GM21423 (cell line): ENCODE results near the gene GIMAP8.

Experiments
- ATAC-seq: cut with Tn5 transposase; IDR thresholded peaks from one replicate; pipeline ENCODE4 v1.9.1; 2021; ENCODE audit warnings: mild to moderate bottlenecking, moderate library complexity; ENCODE audit not compliant: unreplicated experiment

GIMAP8 gene

DNA sequence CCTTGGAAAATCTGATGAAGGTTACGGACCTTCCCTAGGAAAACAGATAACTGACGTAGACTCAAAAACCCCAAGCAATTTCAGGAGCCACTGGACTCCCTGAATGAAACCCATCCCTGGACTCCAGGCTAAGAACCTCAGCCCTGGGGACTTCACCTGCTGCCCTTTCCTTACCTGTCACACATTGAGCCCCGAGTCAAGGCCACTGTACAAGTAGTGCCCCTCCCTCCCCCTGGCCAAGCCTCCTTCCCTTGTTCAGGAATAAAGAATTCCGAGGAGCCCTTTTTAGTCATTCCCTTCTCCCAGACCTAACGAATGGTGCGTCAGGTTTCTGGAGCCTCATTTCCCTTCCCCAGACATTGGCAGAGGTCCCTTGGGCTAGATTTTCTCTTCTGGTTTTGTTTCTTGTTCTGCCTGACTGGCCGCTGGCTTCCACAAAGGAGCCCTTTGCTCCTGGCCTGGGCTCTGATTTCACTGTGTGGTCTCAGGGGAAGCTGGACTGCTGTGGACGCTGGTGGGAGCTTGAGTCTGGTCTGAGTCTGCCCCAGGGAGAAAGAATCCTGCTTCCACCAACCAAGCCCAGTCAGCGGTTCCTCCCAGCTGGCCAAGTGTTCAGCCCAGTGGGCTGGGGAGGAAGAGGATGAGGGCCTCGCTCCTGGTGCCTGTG is 39.6 kb upstream of the GIMAP8 start:
- no peak for ATAC-seq

DNA sequence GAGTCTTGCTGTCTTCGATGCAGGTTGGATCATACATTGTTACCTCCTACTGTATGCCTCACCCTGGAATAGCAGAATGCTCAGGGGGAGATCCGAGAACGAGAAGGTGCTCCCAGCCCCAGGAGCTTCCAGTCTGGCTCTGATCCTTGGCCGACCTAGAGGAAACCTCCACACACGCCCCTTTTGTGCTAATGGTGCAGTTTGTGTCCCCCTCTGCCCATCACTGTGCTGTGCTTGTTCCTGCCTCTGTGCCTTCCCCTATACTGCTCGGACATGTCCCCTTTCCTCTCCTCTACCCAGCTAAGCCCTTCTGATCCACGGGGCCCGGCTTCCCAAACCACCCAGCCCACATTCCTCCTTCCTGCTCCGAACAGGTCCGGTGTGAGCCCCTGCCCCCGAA is 38.8 kb upstream of the GIMAP8 start:
- ATAC-seq = no peak

DNA sequence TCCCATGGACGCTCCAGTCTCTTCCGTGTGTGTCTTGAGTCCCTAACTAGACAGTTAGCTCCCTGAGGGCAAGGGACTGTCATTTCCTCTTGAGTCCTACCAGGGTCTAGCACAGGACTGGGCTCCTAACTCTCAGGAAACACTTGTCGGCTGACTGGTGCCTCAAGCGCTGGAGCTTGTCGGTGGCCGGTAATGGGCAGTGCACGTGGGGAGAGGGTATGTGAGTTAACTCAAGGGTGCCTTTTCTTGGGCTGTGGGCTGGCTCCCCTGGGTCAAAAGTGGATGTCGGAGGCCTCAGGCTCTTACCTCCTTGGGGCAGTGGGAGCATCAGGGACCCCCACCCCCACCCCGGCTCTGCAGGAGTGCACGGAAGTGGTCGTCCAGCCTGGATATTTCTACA is 38.4 kb upstream of the GIMAP8 start:
- ATAC-seq = no peak

DNA sequence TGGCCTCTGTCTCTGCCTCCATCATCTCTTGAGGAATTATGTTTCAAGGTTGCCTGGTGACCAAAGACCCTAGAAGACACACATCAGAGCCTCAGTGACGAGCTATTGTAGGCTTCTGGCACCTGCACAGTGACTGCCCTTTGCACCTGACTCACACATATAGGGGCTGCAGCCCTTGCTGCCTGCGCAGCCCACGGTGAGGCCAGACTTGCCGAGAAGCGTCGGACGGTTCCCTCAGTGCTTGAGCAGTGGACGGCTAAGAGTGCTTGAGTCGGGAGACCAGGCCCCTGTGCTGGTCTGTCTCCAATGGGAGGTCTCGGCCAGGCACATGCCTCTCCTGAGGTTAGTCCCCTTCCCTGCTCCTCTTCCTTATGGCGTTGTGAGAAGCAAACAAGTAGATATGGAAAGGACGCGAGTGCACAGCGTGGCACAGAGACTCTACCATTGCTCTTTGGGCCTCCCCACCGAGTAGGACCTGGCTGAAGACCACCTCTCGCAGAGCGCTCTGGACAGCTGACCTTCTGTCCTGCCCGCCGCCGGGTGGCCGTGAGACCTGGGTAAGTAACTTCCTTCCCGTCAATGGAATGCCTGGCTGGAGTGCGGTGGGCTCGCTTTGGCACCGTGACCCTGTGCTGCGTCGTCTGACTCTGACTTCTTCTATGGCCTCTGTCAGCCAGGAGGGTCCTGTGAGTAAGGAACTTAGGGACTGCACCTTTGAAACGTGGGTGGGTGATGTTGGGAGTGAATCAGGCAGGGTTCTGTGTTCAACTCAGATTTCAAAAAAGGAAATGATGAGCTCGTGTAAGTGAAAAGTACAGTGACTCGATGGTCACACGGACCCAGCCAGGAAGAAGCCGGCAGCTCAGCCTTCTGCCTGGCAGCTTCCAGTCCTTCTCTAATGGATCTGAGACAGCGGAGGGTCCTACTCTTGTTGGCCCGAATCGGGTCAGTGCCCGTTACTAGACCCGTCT is 37.6 kb upstream of the GIMAP8 start:
- no peak for ATAC-seq

DNA sequence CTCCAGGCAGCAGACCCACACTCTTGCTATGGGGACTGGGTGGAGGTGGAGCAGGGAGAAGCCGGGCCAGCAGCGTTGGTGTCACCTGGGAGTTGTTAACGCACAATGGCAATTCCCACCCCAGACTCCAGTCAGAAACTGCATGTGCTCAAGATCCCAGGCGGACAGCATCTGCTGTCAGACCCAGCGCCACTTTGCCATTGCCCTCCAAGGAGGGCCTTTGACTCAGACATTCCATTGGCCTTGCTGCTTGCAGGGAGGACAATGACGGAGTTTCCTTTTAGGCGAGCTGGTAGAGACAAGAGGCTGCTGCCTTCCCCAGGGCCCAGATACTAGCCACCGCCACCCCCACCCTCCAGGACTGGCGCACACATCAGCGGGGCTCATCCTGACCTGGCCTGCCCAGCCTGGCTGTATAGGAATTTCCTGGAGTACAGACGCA is 36.8 kb upstream of the GIMAP8 start:
- no peak for ATAC-seq

DNA sequence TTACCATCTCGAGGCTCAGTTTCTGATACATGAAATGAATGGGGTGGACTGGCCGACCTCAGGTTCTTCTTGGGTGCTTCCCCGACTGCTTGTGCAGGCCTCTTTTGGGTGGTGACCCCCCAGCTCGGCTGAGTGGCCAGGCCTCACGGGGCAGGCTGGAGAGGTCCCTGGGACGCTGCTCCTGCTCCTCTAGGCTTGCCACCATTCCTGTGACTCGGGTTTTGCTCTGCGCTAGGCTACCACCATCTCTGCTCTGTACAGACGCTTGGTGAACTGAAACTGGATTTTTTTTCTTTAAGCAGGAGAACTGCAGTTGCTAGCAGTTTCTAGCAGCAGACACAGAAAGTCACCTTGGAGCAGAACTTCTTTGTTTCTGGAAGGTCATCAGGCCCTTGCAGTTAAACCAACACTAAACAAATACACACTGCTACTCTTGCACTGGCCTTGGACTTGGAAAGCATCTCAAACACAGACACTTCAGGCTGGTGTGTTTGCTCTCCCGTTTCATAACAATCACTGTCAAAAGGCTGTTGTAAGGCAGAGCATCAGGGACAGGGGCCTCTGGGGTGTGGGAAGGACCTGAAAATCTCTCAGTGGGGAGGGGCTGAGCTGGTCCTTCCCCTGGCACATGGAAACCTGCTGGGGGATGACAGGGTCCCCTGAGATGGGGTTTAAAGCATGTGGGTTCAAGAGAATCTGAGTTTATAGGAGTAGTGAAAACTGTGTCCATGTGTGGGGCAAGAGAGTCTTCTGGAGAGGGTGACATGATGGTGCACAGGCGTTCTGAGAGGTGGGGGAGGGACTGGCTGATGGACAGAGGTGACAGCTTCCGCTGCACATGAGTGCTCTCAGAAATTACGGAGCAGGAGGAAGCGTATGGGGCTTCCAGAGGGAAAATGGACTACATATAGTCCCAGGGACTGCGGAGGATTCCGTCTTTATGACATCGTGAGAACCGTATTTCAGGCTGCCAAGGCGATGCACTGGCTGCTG is 35.0 kb upstream of the GIMAP8 start:
- no peak for ATAC-seq

DNA sequence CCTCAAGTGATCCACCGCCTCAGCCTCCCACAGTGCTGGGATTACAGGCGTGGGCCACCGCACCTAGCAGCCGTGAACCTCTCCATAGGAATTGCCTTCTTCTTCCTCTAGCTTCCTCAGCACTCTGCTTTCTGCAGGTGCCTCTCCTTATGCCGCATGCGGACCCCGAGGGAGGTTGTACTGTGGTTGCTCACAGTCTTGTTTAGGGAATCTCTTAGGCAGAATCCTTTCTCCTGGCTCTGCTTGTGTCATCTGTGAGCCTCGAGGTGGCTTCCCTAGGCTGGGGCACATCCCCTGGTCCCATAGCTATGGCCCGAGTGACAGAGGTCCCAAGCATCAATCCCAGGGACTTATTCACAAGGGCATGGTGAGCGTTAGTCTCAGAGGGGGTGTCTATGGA is 33.2 kb upstream of the GIMAP8 start:
- no peak for ATAC-seq

DNA sequence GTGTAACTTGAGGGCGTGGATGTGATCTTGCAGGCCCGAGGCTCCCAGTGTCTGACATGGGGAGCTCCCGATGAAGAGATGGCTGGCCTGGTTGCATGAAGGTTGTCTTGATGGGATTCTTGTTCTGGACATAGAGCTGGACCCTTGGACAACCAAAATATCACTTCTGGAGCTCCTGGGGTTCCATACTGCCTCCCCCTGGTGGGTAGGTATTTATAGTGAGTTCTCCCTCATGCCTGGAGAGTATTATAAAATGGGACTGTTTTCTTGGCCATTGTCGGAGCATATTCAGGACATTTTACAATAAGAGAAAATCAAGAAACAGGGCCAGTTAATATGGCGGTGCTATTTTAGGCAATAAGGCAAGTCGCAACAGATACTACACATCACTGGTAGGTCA is 32.6 kb upstream of the GIMAP8 start:
- ATAC-seq = no peak

DNA sequence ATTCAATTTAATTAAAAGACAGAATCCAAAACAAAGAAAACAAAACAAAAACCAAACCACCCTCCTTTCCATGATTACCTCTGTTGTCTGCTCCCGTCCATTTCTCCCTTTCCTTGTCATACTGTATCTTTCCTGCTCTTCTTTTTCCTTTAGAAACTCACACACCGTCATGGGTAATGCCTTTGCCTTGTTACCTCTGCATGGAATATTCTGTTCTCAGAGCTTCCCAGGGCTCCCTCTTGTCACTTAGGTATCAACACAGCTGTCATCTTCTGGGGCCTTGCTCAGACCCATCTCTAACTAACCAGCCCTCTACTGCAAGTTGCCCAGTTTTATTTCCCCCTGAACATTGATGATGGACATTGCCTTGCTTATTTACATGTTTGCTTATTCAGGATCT is 30.2 kb upstream of the GIMAP8 start:
- ATAC-seq = no peak

DNA sequence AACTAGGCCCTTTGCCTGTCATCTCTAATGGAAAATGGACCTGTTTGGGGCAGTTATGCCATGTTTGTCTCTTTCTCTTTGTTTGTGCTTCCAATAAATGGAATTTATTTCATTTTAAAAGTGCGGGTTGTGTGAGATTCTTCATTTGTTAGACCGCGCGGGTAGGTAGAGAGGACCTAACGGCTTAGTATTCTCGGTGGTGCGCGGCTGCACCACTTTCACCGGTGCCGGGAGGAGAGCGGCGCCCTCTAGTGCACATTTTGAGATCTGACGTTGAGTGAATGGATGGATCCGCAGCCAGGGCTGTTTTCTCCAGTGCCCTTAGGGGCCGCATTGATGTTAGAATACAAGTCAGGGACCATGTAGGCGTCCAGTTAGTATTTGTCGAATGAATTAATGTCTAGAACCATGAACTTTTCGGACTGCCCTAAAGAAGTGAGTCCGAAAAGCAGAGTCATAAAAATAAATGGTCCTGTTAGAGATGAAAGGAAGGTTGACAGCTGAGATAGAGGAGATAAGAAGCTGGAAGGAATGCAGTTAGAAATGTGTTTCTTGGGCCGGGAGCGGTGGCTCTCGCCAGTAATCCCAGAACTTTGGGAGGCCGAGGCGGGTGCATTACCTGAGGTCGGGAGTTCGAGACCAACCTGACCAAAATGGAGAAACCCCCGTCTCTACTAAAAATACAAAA is 29.3 kb upstream of the GIMAP8 start:
- ATAC-seq = peak; percentile 90

DNA sequence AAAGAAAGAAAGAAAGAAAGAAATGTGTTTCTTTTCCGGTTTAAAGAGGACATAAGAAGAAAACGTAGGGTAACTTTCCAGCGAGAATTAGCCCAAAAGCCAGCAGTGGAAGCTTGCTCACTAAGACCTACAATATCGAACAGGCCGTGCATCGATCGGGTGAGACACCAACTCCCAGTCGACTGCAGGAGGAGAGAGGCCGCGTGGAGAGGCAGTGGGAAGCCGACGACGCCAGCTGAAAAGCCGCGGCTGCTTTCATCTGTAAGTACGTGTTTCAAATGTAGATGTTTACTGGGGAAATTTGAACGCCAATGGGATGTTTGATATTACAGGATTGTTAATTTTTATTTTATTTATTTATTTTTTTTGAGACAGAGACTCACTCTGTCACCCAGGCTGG is 28.6 kb upstream of the GIMAP8 start:
- ATAC-seq = no peak

DNA sequence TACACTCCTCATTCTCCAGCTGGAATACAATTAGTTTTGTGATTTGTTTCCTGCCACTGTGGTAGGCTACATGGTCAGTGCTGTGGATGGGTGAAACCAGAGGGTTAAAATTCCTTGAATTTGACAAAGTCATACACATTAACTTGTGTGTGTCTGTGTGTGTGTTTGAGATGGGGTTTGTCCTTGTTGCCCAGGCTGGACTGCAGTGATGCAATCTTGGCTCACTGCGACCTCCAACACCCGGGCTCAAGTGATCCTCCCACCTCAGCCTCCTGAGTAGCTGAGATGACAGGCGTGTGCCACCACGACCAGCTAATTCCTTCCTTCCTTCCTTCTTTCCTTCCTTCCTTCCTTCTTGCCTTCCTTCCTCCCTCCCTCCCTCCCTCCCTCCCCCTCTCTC is 24.8 kb upstream of the GIMAP8 start:
- ATAC-seq = no peak

DNA sequence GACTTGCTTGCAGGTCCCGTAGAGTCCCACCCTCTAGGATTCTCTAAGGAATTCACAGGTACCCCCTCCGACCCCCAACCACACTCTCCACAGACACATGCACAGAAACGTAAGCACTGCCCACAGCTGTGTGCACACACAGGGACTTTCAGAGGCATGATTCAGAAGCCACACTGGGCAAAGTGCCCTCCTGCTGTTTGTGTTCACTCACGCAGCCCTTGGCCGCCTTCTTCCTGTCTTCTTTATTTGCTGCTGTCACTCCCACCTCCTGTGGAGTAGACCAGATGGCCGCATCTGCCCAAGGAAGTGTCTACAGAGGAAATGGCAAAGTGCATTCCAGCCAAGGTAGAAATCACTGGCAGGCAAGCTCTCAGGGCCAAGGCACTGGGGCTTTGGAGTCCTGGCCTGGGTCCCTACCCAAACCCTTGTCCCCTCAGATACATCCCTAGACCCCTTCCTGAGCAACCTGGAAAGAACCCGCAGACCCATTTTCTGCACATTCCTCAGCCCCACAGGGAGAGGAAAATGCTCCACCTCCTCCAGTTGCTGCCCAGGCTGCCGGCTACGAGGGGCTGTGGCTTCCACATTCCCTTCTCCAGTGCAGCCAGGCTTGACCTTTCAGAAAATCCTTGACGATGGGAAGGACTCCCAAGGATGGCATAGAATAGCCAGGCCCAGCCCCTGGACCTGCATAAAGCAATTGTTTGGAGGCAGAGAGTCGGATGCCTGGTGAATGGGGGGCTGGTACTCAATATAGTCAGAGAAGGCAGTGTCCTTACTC is 21.6 kb upstream of the GIMAP8 start:
- ATAC-seq = peak; percentile 56

DNA sequence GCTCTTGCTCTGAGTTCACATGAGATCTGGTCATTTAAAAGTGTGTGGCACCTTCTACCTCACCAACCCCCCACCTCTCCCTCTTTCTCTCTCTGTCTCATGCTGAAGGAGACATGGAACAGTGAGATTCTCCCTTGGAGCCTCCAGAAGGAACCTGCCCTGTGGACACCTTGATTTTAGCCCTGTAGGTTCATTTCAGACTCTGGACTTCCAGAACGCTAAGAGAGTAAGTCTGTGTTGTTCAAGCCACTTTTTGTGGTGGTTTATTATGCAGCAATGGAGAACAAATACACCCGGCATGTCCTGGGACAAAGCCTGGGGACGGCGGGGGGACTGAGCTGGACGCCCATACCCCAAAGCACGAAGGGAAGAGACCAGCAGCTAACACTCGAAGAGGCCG is 20.7 kb upstream of the GIMAP8 start:
- no peak for ATAC-seq

DNA sequence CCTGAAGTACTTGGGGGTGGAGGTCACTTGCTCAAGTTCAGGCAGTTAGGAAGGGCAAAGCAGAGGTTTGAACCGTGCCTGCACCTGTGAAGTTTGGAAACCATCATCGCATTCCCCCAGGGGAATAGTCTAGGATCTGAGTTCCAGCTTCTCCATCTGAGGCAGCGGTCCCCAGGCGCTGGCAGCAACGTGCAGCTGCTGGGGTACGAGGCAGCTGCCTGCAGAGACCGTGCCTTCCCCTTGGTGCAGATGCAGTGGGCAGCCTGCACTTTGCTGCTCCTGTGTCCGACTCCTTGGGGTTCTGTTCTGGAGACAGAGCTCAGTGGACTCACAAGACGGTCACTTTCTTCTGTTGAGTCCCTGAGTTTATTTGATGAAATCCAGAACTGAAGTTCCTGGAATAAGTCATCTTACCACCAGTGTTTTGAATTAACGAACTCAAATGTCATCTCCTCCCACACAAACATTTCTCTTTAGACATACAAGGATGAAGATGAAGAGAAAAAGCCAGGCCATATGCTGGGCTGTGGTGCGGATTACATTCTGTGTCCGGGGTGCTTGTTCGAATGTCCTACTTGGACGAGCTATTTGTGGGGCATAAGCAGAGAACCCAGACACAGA is 19.9 kb upstream of the GIMAP8 start:
- ATAC-seq = no peak

DNA sequence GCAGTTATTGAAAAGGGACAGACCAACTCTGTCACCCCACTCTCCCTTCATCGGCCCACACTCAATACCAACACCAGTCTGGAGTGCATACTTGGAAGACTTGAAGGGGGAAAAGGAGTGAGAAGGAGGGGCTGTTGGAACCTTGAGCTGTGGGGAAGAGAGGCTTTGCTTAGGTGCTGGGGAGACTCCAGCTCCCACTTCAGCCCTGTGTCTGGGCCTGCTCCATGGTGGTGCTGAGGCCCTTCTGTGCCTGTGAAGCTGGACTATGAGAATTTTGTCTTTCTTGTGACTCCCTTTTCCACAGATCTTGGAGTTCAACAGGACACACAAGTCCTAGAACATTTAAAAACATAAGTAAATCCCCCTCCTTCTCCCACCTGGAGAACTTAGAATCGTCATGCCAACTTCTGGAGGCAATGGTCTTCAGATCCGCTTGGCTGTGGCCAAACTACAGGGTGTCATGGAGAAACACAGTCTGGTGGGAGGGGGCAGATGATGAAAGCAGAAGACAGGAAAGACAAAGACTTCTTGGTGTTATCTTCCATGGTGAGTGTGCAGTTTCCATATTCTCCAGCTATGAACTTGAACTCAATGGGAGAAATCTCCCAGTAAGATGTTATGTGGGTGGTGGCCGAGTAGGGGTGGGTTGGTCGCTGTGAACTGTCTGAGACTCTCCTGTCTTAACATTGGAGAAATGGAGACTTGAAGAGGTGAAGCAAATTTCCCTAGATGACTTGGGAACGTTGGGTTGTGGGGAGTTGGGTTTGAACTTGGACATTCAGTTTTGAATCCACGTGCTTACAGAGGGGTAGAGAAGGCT is 18.4 kb upstream of the GIMAP8 start:
- no peak for ATAC-seq

DNA sequence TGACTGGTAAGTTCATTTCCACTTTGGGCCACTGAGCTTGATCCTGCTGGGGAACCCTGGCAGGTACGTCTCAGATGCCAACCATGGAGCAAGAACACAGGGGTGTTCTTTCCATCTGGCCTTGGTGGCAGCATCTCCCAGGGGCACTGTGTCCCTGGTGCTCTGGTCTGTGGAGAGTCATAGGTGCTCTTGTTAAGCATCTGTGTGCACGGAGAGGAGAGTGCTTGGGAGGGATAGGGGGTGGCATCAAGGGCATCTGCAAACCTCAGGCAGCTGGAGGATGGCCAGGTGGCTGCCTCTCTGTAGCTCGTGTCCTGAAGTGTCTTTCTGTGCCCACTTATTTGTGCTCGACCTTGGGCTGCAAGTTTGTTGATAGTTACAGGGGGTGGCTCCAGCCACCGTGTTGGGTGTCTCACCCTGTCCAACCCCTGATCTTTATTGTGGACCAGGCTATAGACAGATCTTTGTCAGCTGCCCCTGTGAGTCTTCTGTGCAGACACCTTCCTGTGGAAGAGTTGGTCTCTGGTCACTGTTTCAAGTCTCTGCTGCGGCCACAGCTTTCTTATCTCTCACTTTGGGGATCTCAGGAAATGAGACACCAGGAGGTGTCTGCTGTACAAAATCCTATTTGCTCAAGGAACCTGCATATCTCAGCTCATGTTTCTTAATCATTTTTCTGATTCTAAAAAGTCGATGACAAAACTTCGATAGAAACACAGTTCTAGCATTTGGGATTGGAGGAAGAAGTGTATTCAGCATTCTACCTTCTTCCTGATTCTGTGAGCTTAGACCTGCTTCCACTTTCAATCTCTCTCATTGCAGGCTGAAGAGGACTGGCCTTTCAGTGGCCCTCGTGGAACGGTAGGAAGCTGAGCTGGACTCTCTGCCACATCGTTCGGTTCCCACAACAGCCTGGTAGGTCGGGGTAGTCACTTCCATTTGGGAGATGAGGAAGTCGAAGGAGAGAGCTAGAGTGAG is 17.2 kb upstream of the GIMAP8 start:
- ATAC-seq = no peak
